ENCODE data around the gene XAGE1B. TPM values are rescaled to one million over a fixed set of nuclear protein-coding genes. Genes with fewer than 3 reads are reported as not detected.
"Not testable (repeated sequence)": the region's sequence is repeated elsewhere in the genome, so short reads cannot be mapped to it uniquely, and the experiment has no call there.

Gene XAGE1B
- total RNA-seq, 2 experiments from 2014 or later, result not detected

- no peaks in the 10 kb centered on the region for H3K4me1 Mint-ChIP-seq (ENCODE audit: low read depth)
- H3K9me3 Mint-ChIP-seq, result no peaks in the 10 kb centered on the region
- peaks cover 6% of the 10 kb centered on the region for H3K27me3 Mint-ChIP-seq
- no peak for DNase-seq
- ChIA-PET POLR2A (no interaction called here), CTCF (no interaction called here)
- H3K36me3 Mint-ChIP-seq, result no peaks in the 10 kb centered on the region
- H3K27ac Mint-ChIP-seq, result no peak overlapping the region
- intact Hi-C loops (cut with micrococcal nuclease), result no loop called here
- H3K4me3 Mint-ChIP-seq, result no peak overlapping the region
These were observed 12.3 kb downstream of the XAGE1B start for GRCh38 chrX:52504551-52504950.

DNA sequence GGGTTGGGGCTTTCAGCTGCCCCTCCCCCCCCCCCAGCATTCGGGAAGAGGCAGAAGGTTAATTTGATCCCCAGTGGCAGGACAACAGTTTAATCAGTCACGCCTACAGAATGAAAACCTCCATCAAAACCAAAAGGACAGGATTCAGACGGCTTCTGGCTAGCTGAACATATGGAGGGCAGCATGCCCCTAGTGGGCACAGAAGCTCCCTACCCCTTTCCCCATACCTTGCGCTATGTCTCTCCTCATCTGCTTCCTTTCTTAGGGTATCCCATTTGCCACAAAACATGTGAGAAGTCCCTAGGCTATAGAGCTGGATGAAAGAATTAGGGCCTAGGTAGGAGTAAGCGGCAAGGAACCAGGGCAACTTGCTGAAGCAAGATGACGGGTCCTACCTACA lies 15.5 kb downstream of the XAGE1B start:
- H3K27me3 Mint-ChIP-seq; intact Hi-C loops (cut with micrococcal nuclease); DNase-seq; CTCF ChIA-PET; POLR2A ChIA-PET; H3K9me3 Mint-ChIP-seq; H3K4me1 Mint-ChIP-seq (ENCODE audit: low read depth); H3K4me3 Mint-ChIP-seq; H3K27ac Mint-ChIP-seq; H3K36me3 Mint-ChIP-seq: not testable (repeated sequence)

GRCh38 chrX:52496419-52496772 lies 20.5 kb downstream of the XAGE1B start:
- H3K36me3 Mint-ChIP-seq; intact Hi-C loops (cut with micrococcal nuclease); H3K27me3 Mint-ChIP-seq; H3K27ac Mint-ChIP-seq; H3K9me3 Mint-ChIP-seq; H3K4me1 Mint-ChIP-seq (ENCODE audit: low read depth); H3K4me3 Mint-ChIP-seq; CTCF ChIA-PET; DNase-seq; POLR2A ChIA-PET: not testable (repeated sequence)

DNA sequence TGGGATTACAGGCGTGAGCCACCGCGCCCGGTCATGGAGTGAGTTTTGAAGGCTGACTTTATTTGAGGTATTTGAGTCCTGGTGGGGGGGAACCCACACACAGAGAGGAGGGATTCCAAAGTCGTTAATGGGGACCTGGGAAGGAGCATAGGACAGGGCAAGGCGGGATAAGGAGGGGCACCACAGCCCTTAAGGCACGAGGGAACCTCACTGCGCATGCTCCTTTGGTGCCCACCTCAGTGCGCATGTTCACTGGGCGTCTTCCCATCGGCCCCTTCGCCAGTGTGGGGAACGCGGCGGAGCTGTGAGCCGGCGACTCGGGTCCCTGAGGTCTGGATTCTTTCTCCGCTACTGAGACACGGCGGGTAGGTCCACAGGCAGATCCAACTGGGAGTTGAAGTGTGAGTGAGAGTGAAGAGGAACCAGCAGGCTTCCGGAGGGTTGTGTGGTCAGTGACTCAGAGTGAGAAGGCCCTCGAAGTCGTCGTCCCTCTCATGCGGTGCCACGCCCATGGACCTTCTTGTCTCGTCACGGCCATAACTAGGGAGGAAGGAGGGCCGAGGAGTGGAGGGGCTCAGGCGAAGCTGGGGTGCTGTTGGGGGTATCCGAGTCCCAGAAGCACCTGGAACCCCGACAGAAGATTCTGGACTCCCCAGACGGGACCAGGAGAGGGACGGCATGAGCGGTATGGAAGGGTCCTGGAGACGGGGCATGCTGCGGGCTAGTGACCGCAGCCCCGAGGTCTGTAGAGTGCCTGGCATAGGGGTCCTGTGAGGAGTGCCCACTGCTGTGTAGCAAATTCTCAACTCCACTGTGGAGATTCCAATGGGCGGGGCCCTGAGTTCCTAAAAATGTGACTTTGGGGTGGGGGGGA lies 21.1 kb downstream of the XAGE1B start, which contains the start of gene XAGE1A:
TSS of gene XAGE1A (plus strand) at position 264 of the 874 bp plus-strand sequence. CDS start 1,554 bp downstream, outside the sequence.
- H3K4me1 Mint-ChIP-seq (ENCODE audit: low read depth); H3K4me3 Mint-ChIP-seq; H3K27me3 Mint-ChIP-seq; DNase-seq; CTCF ChIA-PET; POLR2A ChIA-PET; H3K9me3 Mint-ChIP-seq; intact Hi-C loops (cut with micrococcal nuclease); H3K27ac Mint-ChIP-seq; H3K36me3 Mint-ChIP-seq: not testable (repeated sequence)

DNA sequence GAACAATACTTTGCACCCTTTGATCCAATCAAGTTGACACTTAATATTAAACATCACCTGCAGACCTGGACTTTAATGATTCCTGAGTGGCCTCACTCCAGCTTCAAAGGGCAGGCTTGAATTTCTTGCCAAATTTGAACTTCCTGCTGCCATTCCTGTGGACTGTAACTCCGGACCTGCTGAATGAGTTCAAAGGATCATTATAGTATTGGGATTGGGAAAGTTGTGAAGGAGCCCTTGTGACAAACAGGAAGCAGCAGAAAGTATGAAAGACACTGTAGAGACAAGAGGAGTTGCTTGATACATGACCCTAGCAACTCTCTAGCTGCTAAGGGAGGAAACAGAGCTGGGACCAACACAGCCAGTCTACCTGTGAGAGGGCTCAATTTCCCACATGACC lies 45.6 kb downstream of the XAGE1B start:
- H3K27ac Mint-ChIP-seq; intact Hi-C loops (cut with micrococcal nuclease); CTCF ChIA-PET; H3K9me3 Mint-ChIP-seq; H3K4me3 Mint-ChIP-seq; POLR2A ChIA-PET; H3K4me1 Mint-ChIP-seq (ENCODE audit: low read depth); H3K27me3 Mint-ChIP-seq; H3K36me3 Mint-ChIP-seq; DNase-seq: not testable (repeated sequence)

Other genes starting within 250 kb of the XAGE1B start
- gene XAGE2, start 148.0 kb downstream of the XAGE1B start, total RNA-seq, result not detected
- not detected for gene XAGE1A, start 21.3 kb downstream of the XAGE1B start, total RNA-seq
- not detected for gene SSX7, start 137.8 kb upstream of the XAGE1B start, total RNA-seq
- gene SSX2, start 190.1 kb upstream of the XAGE1B start, total RNA-seq, result not detected
- gene SSX2B, start 234.2 kb upstream of the XAGE1B start, total RNA-seq, result not detected